GM20431 (cell line): ENCODE measurements around the gene RAPGEF4.

Experiments used
- in situ Hi-C: fragments of 300-500 bp; cut with MseI, MboI; formaldehyde crosslinking; loops from one replicate; pipeline ENCODE4 v1.15.0; 2020; ENCODE audit warnings: low sequenced_read_pairs; ENCODE audit not compliant: unreplicated experiment

Gene RAPGEF4

DNA sequence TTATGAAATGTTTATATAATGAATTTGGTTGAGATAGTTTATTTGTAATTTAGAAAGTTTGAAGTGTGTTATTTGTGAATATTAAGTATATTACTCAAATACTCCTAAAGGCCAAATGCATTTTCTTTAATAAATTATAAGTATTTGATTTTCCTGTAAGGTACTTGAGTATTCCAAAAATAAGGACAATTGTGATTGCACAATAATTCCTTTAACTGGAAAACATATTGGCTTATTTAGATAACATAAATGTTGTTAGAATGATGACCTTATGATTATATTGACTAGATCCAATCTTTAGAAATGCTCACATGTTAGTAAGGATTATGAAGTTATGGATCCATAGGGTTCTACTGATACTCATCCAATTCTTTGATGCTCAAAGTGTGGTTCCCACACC, 214.9 kb downstream of the RAPGEF4 start:
- in situ Hi-C loops = no loop called here

DNA sequence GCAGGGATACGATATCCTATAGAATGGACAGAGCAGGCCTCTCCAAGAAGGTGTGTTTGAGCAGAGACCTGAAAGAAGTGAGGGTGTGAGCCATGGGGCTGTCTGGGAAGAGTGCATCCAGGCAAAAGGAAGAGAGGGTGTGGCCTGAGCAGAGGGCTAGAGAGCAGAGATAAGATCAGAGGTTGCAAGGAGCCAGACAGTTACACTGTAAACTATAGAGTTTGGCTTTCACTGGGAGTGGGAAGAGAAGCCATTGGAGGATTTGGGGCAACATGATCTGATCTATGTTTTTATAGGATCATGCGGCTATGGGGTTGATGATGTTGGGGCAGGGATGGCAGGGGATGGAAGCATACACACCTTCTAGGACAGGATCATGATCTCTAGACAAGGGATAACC, 215.9 kb downstream of the RAPGEF4 start:
- in situ Hi-C loops = no loop called here

DNA sequence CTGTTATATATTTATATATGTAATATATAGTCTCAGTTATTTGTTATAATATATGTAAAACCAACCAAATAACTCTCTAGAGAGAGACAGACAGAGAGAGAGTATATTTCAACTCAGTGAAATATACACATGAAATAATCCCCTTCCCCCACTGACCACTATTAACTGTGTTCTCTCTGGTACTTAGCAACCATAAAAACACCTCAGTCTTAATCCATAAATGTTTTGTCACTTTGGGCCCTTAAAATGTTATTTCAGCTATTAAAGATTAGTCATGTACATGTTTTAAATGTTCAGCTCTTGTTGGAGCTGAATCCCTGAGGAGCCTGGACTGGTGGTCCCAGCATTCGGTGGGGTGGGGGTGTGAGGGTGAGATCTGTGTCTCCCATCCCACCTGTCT, 217.8 kb downstream of the RAPGEF4 start:
- in situ Hi-C loops = no loop called here

DNA sequence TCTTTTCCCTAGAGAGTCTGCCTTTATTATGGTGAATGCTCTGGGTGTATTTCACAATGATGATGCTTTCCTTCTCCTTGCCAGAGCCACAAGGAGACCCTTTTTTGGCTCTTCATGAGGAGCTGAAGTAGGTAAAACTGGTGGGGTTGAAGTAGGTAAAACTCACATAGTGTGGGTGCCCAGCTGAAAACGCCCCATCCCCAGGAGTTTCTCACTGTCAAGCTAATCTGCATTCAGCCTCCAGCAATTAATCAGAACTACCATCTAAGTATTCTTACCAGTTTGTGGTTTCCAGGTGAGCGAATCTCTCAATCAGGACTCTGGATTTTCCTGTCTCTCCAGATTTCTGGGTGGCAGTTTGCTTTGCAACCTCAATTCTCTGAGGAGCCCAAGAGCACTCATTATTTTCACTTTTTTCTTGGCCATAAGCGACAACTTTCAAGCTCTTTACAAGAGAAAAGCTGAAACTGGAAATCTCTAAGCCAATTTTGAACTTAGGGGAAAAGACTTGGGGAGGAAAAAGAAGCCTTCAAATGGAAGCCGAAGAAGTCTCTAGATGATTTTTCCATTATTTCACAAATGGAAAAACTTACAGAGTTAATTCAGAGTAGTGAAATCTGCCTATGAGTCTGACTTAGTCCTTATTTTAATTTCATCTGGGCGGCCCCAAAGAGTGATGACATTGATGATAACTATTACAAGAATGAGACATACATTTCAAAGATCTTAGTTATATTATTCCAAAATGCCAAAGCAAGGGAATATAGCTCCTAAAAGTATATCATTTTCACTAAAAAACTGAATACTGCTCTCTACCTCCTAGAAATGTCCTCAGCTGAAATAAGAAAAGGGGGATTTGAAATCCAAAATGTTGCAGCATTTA, 218.6 kb downstream of the RAPGEF4 start:
- in situ Hi-C loops = no loop called here

DNA sequence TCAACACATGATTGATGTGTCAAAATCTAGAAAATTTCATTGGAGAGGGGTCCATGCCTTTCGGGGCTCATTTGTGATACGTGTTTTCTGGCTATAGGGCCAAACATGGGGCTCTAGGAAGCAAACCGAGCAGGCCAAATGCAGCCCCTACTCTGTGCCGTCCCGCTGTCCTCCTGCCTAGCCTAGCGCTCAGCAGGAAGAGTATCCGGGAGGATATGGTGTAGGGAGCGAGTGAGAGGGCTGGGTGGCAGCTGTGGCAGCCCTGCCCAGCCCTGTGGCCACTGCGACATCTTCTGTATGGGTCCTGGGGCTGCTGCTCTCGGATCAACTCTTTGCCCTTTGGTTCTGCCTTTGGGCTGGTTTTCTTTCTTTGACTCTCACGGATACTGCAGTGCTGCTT, 219.9 kb downstream of the RAPGEF4 start:
- in situ Hi-C loops = no loop called here

DNA sequence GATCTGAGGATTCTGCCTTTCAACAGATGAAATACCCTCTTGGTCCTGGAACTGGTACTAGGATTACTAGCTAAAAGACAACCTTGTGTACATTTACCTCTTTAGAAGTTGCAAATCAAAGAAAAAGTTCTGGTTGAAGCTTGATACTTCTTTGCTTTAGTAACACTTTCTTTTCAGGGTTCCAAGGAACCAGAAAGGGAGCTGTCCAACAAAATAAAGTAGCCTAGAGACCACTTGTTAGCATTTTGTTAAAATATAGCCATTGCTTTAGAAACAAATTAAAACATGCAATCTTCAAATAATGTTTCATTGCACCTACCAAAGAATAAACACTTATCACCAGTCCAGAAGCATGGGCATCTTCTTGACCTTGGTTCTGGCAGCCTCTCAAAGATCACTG, 222.1 kb downstream of the RAPGEF4 start:
- in situ Hi-C loops = no loop called here

DNA sequence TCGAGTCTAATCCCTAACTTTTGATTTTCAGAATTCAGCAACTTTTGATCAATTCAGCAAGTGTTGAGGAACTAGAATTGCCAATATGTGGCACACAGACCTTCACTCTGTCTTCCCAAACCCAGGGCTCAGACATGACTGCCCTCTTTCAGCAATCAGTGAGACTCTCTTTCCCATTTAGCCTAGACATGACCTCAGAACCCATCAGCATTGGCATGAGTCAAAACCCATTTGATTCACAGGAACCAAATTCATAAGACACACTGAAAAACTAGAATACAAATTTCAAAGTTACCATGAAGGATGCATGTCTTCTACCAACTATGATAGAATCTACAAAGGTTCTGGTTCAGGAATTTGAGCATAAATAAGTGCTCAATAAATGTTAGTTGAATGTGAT, 226.4 kb downstream of the RAPGEF4 start:
- in situ Hi-C loops = no loop called here

DNA sequence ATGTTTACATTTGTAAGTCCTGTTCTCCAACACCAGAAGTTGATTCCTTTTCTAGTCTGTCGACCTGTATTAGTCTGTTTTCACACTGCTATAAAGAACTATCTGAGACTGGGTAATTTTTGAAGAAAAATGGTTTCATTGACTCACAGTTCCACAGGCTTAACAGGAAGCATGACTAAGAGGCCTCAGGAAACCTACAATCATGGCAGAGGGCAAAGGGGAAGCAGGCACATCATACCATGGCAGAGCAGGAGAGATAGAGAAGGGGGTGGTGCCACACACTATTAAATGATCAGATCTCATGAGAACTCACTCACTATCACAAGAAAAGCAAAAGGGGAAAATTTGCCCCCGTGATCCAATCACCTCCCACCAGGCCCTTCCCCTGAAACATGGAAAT, 227.2 kb downstream of the RAPGEF4 start:
- in situ Hi-C loops = no loop called here

DNA sequence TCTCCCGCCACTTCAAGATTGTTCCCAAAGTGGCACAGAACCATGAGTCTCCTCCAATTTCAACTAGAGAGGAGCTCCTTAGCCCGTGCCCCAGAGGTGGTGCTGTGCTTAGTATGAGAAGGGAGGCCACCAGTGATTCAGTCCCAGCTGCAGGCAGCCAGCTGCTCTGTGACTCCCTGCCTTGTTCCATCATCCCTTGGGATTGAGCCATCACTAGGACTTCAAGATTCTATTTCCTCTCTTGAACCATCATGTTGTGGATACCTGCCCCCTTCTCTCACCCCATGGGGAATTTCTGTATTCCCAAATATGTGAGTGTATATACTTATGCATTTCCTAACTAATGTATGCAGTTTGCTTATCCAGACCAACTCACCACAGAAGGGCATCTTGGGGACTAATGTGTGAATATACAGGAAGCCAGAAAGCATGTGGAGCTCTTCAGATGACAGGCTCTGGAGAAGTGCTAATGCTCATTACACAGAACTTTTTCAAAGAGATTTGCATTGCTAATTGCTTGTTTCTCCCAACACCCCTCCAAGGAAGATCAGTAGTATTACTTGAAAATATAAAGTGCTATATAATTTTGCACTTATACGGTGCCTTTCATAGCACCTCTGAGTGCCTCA, 229.0 kb downstream of the RAPGEF4 start:
- in situ Hi-C loops = no loop called here

DNA sequence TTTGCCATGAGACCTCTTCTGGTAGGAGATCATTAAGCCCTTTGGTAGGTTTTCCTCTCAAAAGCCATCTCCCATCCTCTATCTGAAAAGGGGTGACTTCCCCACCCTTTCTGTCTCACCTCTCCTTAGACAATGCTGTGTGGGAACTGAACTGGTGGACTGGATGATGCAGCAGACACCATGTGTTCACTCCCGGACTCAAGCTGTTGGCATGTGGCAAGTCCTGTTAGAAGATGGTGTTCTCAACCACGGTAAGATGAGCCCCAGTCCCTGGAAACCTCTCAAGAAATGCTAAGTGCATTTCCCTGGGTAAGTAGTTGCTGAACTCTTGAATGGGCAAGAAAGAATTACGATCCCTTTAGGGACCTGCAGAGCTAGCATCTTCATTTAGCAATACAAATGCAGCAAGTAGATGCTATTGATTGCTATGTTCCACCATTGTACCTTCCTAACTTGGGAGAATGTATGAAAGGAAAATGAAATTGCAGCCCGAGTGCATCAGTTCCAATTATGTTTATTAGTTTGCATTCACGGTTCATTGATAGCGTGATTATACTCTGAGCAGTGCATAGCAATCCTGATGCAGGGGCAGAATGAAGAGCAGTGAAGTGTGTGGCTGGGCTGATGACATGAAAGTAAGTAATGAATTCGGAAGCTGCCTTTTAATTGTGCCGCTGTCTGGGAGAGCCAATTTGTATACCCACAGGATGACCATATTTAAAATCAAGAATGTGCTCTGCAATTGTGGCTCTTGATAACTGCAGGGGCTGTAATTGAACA, 230.0 kb downstream of the RAPGEF4 start:
- in situ Hi-C loops = no loop called here

DNA sequence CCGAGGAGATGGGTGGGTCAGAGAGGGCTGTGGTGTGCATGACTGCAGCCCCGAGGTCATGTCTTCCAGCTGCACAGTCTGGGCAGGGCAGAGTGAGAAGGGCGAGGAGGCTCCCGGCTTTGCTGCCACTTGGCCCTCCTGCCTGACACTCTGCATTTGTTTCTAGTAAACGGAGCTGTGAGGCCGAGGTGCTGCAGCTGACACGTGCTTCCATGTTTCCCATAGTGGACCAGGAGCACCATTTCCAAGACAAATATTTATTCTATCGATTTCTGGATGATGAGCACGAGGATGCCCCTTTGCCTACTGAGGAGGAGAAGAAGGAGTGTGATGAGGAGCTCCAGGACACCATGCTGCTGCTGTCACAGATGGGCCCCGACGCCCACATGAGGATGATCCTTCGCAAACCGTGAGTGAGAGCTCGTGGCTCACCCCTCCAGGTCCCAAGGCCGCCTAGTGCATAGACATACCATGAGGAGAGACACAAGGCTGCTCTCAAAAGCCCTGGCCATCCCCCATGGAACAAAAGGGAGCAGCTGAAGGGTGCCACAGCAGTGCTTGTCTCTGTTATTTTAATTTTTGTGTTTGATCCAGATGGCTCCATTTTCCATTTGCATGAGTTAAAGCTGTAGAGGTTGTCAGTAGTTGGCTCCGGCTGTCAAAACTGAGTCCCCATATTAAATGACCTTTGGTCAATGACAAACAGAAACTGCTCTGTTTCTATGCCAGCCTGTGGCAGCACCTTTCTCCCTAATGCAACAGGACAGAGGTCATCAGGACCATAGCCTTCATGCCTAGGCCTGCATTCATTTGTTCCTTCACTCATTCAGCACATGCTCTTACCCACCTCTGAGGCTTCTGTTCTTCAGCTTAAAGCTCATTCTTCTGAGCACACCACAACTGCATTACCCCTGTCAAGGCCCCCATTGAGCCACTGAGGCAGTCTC, 231.7 kb downstream of the RAPGEF4 start:
- in situ Hi-C loops = no loop called here

DNA sequence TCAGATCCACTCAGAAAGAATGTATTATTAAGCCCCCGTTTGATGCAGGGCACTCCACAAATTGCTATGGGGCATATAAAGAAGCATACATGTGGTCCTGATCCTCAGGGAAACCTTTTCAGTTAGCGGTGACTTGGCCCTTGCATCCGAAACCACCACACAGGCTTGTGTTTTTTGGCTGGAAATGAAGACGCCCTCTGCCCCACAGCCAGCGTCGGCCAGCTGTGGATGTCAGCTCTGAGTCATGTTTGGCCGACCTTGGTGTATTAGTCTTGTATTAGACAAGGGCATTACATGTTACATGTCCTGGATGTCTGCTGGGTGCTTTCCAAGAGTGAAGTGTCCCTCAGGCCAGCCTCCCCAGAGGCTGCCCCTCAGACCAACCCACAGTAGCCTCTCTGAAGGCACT, 232.4 kb downstream of the RAPGEF4 start:
- in situ Hi-C loops = no loop called here

DNA sequence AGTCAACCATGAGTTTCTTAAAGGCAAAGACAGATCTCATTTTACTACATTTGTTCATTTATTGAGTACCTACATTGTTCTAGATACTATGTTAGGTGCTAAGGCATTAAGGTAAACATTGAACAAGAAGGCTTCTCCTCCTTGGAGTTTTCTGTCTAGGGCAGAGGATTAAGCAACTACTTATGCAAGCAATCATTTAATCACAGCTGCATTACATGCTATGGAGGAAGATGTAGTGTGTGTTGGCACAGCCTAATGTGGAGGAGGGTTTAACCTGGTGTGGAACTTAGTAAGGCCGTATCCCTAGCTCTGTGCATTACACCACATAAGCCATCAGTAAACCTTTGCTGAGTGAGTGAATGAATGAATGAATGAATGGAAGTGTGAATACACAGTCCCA, 233.5 kb downstream of the RAPGEF4 start:
- in situ Hi-C loops = no loop called here

DNA sequence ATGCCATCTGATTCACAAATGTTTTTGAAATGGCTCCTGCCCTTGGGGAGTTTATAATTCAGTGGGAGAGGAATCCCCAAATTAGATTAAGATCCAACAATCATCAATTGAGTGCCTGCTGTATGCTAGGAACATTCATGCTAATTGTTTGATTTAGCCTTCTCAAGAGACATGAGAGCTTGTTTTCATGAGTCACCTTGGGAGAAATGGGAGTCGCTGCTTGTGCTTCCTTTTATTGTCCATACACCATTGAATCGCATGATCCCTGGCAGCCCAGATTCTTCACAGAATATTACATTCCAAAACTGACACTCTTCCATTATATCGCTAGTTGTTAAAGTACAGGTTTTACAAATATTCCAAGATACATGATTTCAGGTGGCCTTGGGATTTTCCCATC, 234.0 kb downstream of the RAPGEF4 start:
- in situ Hi-C loops = no loop called here

DNA sequence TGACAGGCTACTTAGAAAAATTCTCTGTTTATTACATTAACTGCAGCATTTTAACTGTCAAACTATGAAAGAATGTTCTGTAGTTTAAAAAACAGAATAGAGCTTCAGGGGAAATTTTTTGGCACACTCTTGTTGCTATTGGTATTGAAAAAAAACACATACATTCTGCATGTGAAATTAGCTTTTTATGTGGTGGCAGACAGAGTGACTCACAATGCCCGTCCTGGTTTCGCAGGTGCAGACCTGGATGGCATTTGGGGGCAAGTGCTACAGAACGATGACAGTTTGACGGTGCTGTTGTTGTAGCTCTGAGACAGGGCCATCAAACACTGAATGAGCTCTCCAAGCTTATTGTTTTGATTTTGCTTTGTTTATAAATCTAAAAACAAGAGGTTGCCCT, 235.0 kb downstream of the RAPGEF4 start:
- in situ Hi-C loops = no loop called here

DNA sequence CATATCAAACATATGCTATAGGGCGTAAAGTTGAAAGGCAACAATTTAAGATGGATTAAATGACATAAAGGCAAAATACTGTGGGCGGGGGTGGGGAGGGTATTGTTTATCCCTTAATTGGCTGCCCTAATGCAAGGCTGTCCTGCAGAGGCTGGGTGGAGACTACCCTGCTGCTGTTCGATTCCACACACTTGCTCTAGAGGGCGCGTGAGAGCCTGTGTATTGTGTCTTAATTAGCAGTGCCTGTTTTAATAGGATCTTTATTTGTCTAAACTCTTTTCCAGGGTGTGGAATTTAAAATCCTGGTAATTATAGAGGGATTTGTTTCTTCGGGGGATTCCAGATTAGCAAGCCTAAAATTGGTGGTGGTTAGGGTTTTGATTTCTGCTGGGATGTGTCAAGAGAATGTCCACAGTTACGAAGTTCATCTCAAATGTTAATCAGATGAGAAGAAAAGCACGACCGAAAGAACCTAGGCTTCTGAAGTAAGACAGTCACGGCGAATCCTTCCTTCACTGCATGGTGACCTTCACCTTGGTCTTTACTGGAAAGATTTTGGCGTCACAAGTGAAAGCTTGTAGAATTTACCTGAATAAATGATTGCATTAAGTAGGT, 236.5 kb downstream of the RAPGEF4 start:
- in situ Hi-C loops = no loop called here

DNA sequence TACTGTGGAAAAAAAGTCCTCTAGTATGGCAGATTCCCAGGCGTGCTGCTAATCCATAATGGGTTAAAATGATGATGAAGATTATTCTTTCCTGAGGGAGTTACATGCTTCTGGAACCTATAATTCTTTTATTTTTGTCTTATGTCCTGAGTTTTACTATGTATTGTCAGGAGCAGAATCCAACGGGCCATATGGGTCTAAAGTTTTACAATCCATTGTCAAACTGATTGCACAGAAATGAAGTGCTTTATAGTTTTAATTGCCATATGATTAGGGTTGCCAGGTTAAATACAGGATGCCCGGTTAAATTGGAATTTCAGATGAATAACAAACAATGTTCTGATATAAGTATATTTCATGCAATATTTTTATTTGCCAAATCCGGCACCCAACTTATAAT, 239.1 kb downstream of the RAPGEF4 start:
- in situ Hi-C loops = no loop called here

DNA sequence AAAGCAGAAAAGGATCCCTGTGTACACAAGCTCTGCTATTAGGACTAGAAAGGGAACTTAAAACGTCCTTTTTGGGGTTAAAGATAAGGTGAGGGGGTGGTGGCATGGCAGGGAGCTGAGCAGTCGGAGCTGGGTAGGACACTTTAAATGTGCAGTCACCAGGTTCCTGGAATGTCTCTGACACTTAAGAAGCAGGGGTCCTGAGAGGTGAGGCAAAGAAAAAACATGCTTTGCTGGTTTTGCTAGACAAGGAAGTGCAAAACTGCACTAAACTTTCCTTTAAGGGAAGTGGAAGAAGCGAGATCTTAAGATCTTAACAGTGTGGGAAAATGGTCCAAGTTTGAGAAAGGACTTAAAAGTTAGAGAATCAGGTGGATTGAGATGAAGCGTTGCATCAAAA, 240.5 kb downstream of the RAPGEF4 start:
- in situ Hi-C loops = no loop called here

DNA sequence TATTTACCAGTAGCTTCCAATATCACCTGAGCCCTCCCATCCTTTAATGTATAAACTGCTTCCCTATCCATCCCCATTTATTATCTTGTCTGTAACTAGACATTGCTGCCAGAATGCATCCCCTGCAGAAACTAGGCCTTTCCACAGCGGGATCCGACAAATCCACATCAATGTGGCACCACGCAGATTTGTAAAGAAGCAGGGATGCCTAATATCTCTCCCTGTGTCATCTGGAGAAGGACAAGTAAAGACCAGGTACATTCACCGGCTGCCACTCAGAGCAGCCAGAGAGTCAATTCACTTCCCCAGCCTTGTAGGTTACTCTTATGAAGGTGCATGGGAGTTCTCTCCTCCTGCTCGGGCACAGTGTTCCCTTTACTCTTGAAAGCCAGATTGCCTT, 241.2 kb downstream of the RAPGEF4 start:
- in situ Hi-C loops = no loop called here
